Measurements from ENCODE around the gene DGAT2. TPM values are rescaled to one million over a fixed set of nuclear protein-coding genes. Genes with fewer than 3 reads are reported as not detected.

DGAT2 gene
- total RNA-seq, 1 experiment from 2014 or later, result 2.8 TPM

- Histone ChIP-seq H2BK20ac (ENCODE audit: low read depth, low read length, poor library complexity, severe bottlenecking) (no peak overlapping the region), H3K4me2 (ENCODE audit: insufficient read depth, insufficient read length, low read length) (no peak overlapping the region), H3K79me2 (ENCODE audit: insufficient read depth, low read length) (no peaks in the 10 kb centered on the region), H2BK12ac (ENCODE audit: insufficient read length, low read depth, low read length) (no peak overlapping the region), H2BK120ac (ENCODE audit: low read depth, low read length, poor library complexity, severe bottlenecking) (no peak overlapping the region), H2AK5ac (ENCODE audit: insufficient read length, low read length) (no peak overlapping the region), H3K23ac (ENCODE audit: insufficient read length, low read depth, low read length) (no peak overlapping the region), H4K8ac (replicated peaks; ENCODE audit: insufficient read length, low read depth, low read length) (no peak overlapping the region), H3K27me3 (ENCODE audit: insufficient read depth, low read length) (no peaks in the 10 kb centered on the region; the same call in 1 of the 2 replicates), H3K9ac (ENCODE audit: extremely low read depth, insufficient read length, low read length) (no peak overlapping the region), H2AFZ (ENCODE audit: low read length) (no peak overlapping the region), H3K4ac (ENCODE audit: low read depth, low read length) (no peak overlapping the region), H2BK5ac (ENCODE audit: insufficient read length, low read length) (no peak overlapping the region), H3K18ac (ENCODE audit: insufficient read length, low read depth, low read length) (no peak overlapping the region), H3K79me1 (ENCODE audit: insufficient read depth, low read depth, low read length, poor library complexity, severe bottlenecking) (no peaks in the 10 kb centered on the region), H3K27ac (ENCODE audit: insufficient read length, low read depth, low read length) (no peak overlapping the region), H2BK15ac (ENCODE audit: low read depth, low read length) (no peak overlapping the region), H3T11ph (ENCODE audit: low read length) (no peak overlapping the region), H4K20me1 (ENCODE audit: control insufficient read depth, insufficient read depth, insufficient read length) (no peaks in the 10 kb centered on the region), H4K91ac (ENCODE audit: insufficient read length, low read depth, low read length) (no peak overlapping the region), H3K23me2 (ENCODE audit: insufficient read length, low read depth, low read length, poor library complexity, severe bottlenecking) (no peaks in the 10 kb centered on the region), H3K4me1 (ENCODE audit: insufficient read depth, low read length) (no peaks in the 10 kb centered on the region), H3K9me3 (ENCODE audit: control insufficient read depth, low read depth, low read length) (no peaks in the 10 kb centered on the region), H3K56ac (ENCODE audit: insufficient read length, low read depth, low read length) (no peak overlapping the region), H4K5ac (ENCODE audit: insufficient read length, low read depth, low read length) (no peak overlapping the region), H3K14ac (ENCODE audit: insufficient read depth, low read length) (no peak overlapping the region)
- Mint-ChIP-seq H3K36me3 (ENCODE audit: insufficient read depth in 1 of 3, low read depth in 3 of 3) (no peaks in the 10 kb centered on the region), H3K4me1 (peaks cover 7% of the 10 kb centered on the region in 2 experiments; a peak in 2 of 4 replicates), H3K27ac (no peak overlapping the region; a peak in 1 of 7 replicates), H3K4me3 (no peak overlapping the region), H3K9me3 (no peaks in the 10 kb centered on the region; a peak in 1 of 5 replicates), H3K27me3 (ENCODE audit: low read depth) (no peaks in the 10 kb centered on the region; the same call in 1 of the 2 replicates)
- DNase-seq, result no peak
- no peak for TF ChIP-seq CTCF (conservative IDR thresholded peaks at IDR 0.05)
- no CpG with 5 or more reads among the region's 8 CpGs for WGBS (ENCODE audit: extremely low coverage, insufficient read length, low lambda C conversion rate)
Observed at GRCh38 chr11:75797116-75797515, 28.5 kb downstream of the DGAT2 start.
